22Rv1 (cell line): ENCODE data around the gene TMEM45B.
A peak's percentile ranks its signal among the peaks of the same experiment; 100 is the strongest.
"Not testable (repeated sequence)": the region's sequence is repeated elsewhere in the genome, so short reads cannot be mapped to it uniquely, and the experiment has no call there.

ENCODE experiments used
- H3K27ac ChIP-seq: fragments of 450-650 bp; 2 replicates; pipeline ENCODE4 v1.5.1; 2017
- CTCF ChIP-seq: fragments of 450-650 bp; IDR thresholded peaks from 2 replicates; pipeline ENCODE4 v1.5.1; 2017; ENCODE audit warnings: mild to moderate bottlenecking
- ZFX ChIP-seq: fragments of 450-650 bp; IDR thresholded peaks from 2 replicates; pipeline ENCODE4 v1.6.1; 2017; ENCODE audit warnings: antibody characterized with exemption, borderline replicate concordance

Gene TMEM45B

GRCh38 chr11:129771456-129771855, 44.2 kb upstream of the TMEM45B start:
- peak; percentile 12; the same call in 1 of the 2 replicates for TF ChIP-seq CTCF
- not testable (repeated sequence) for H3K27ac ChIP-seq

GRCh38 chr11:129778877-129779276, 36.8 kb upstream of the TMEM45B start:
- TF ChIP-seq ZFX (no peak), CTCF (no peak)
- no peak overlapping the region for H3K27ac ChIP-seq

- H3K27ac ChIP-seq: no peak overlapping the region
- TF ChIP-seq CTCF: no peak
- no peak for TF ChIP-seq ZFX
Observed at GRCh38 chr11:129779342-129779741, 36.3 kb upstream of the TMEM45B start.

- H3K27ac ChIP-seq: no peak overlapping the region
- TF ChIP-seq ZFX: no peak
- TF ChIP-seq CTCF: peak; percentile 43
Observed at GRCh38 chr11:129785383-129786111, 30.1 kb upstream of the TMEM45B start.

GRCh38 chr11:129786112-129786416, 29.6 kb upstream of the TMEM45B start:
- not testable (repeated sequence) for H3K27ac ChIP-seq

GRCh38 chr11:129787532-129788155, 28.0 kb upstream of the TMEM45B start:
- no peak overlapping the region for H3K27ac ChIP-seq
- TF ChIP-seq ZFX (no peak), CTCF (no peak)

GRCh38 chr11:129788278-129788677, 27.4 kb upstream of the TMEM45B start:
- H3K27ac ChIP-seq: no peak overlapping the region
- no peak for TF ChIP-seq CTCF
- TF ChIP-seq ZFX: no peak

GRCh38 chr11:129790106-129790505, 25.5 kb upstream of the TMEM45B start:
- TF ChIP-seq CTCF (no peak), ZFX (no peak)
- no peak overlapping the region for H3K27ac ChIP-seq
